ENCODE measurements around the gene DUOX2. TPM values are rescaled to one million over a fixed set of nuclear protein-coding genes. Genes with fewer than 3 reads are reported as not detected.
A peak's percentile ranks its signal among the peaks of the same experiment; 100 is the strongest.
"Not testable (repeated sequence)": the region's sequence is repeated elsewhere in the genome, so short reads cannot be mapped to it uniquely, and the experiment has no call there.

The DUOX2 gene
- total RNA-seq, 4 donors from 2014 or later: under 0.01 to 0.86 (median 0.10) TPM

DNA sequence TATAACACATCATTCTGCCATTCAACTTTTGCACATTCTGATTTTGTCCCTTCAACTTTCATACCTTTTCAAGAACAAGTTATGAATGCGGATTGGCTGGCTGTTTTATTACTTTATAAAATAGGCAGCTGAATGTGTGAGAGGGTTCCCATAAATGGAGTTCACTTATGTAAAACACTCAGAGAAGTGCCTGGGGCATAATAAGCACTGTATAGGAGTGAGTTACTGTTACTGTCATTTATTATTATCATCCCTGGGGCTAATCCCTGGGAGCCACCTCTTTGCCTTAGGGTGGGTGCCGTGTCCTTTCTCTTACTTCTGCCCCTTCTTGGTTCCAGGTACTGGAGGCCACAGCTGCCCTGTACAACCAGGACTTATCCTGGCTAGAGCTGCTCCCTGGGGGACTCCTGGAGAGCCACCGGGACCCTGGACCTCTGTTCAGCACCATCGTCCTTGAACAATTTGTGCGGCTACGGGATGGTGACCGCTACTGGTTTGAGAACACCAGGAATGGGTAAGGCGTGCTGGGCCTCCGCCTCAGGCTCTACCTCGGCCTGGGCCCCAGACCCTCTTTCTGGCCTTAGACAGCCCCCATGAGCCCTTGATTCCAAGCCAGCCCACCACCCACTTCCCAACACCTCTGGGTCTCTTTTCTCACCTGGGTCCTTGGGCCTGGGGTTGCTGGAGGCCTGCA lies 26.7 kb upstream of the DUOX2 start:
- no peak overlapping the region for H3K27ac ChIP-seq (replicated peaks in 1 of 4)
- no peaks in the 10 kb centered on the region for H3K9me3 ChIP-seq
- WGBS: 94% methylated on average over 7 of the region's 10 CpGs
- DNase-seq (ENCODE audit: extremely low spot score): no peak
- H3K27me3 ChIP-seq: peaks cover 0 to 63% (median 3%) of the 10 kb centered on the region in 4 donors
- H3K4me1 ChIP-seq: no peaks in the 10 kb centered on the region
- H3K4me3 ChIP-seq: no peak overlapping the region
- no peaks in the 10 kb centered on the region for H3K36me3 ChIP-seq
- intact Hi-C loops (cut with DNase I): no loop called here
- TF ChIP-seq EP300 (IDR thresholded peaks at IDR 0.05): no peak

DNA sequence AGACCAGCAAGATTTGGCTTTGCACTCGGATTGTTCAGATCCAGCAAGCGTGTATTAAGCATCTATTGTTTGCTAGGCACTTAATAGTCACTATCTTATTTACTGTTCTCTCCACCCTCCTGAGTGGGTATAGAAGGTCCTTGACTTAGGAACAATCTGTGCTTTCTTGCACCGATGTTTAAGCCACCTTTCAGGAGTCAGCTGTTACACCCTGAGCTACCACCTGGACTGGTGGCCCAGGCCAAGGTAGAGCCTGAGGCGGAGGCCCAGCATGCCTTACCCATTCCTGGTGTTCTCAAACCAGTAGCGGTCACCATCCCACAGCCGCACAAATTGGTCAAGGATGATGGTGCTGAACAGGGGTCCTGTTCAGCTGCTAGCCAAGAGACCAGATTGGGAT lies 25.8 kb upstream of the DUOX2 start:
- Histone ChIP-seq H3K27me3 (peaks cover 0 to 70% (median 10%) of the 10 kb centered on the region in 4 donors), H3K36me3 (no peaks in the 10 kb centered on the region), H3K9me3 (no peaks in the 10 kb centered on the region), H3K27ac (replicated peaks in 1 of 4) (no peak overlapping the region), H3K4me1 (peaks cover 6 to 8% (median 7%) of the 10 kb centered on the region in 4 donors), H3K4me3 (no peak overlapping the region)
- intact Hi-C loops (cut with DNase I): no loop called here
- TF ChIP-seq POLR2AphosphoS5 (IDR thresholded peaks at IDR 0.05) (no peak), POLR2A (IDR thresholded peaks at IDR 0.05; ENCODE audit: low read depth) (no peak), EP300 (IDR thresholded peaks at IDR 0.05) (no peak)
- TF ChIP-seq, protein P1, sequence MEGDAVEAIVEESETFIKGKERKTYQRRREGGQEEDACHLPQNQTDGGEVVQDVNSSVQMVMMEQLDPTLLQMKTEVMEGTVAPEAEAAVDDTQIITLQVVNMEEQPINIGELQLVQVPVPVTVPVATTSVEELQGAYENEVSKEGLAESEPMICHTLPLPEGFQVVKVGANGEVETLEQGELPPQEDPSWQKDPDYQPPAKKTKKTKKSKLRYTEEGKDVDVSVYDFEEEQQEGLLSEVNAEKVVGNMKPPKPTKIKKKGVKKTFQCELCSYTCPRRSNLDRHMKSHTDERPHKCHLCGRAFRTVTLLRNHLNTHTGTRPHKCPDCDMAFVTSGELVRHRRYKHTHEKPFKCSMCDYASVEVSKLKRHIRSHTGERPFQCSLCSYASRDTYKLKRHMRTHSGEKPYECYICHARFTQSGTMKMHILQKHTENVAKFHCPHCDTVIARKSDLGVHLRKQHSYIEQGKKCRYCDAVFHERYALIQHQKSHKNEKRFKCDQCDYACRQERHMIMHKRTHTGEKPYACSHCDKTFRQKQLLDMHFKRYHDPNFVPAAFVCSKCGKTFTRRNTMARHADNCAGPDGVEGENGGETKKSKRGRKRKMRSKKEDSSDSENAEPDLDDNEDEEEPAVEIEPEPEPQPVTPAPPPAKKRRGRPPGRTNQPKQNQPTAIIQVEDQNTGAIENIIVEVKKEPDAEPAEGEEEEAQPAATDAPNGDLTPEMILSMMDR (IDR thresholded peaks at IDR 0.05): no peak
- DNase-seq (ENCODE audit: extremely low spot score): no peak
- 90% methylated on average over 6 of the region's 6 CpGs for WGBS

DNA sequence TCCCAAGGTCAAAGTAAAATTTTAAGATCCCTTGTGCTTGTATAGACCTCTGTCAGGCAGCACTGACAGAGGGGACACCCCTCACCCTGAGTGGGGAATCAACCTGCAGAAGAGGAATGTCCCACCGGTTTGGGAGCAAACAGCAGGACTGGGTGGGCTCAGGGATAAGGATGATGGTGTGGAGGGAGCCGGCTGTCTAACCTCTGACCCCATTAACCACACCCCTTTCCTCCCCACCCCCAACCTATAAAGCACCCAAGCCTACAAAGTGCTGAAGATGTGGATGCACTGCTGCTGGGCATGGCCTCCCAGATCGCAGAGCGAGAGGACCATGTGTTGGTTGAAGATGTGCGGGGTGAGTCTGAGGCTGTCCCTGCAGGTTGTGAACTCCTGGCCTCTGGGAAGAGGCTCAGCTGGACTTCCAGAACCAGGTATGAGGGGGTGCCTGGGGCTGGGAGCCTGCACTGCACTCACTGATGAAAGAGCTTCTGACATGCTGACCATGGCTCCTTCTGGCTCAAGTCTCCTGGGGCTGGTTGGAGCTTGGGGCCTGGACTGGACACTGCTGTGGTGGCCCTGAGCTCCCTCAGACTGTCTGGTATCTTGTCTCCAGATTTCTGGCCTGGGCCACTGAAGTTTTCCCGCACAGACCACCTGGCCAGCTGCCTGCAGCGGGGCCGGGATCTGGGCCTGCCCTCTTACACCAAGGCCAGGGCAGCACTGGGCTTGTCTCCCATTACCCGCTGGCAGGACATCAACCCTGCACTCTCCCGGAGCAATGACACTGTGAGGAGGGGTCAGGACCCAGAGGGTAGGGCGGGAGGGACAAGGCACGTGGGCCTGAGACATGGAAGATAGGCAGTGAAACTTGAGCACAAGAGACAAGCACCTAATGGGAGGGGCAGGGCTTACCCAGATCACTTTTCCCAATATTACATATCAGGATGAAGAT lies 25.1 kb upstream of the DUOX2 start:
- Histone ChIP-seq H3K27ac (replicated peaks in 1 of 4) (no peak overlapping the region), H3K4me1 (peaks cover 6 to 11% (median 10%) of the 10 kb centered on the region in 4 donors), H3K9me3 (no peaks in the 10 kb centered on the region), H3K36me3 (no peaks in the 10 kb centered on the region), H3K27me3 (peaks cover 0 to 77% (median 16%) of the 10 kb centered on the region in 4 donors), H3K4me3 (no peak overlapping the region)
- intact Hi-C loops (cut with DNase I): no loop called here
- TF ChIP-seq POLR2AphosphoS5 (IDR thresholded peaks at IDR 0.05) (no peak), POLR2A (IDR thresholded peaks at IDR 0.05; ENCODE audit: low read depth) (no peak), EP300 (IDR thresholded peaks at IDR 0.05) (no peak)
- TF ChIP-seq, protein P1 (IDR thresholded peaks at IDR 0.05): no peak
- DNase-seq (ENCODE audit: extremely low spot score): no peak
- 87% methylated on average over 11 of the region's 12 CpGs for WGBS

DNA sequence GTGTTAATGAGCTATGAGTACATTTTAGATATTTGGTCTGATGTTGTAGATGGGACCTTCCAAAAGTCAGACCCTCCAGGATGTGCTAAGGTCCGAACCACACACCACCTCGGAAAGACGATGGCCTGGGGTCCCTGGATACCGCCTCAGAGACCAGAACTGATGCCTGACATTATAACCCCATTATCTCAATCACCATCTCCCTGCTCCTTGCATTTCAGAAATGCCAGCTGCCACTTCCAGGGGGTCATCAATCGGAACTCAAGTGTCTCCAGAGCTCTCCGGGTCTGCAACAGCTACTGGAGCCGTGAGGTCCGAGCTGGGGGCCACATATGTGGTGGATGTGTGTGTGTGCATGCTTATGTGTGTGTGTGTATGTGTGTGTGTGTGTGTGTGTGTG lies 23.7 kb upstream of the DUOX2 start:
- WGBS: 85% methylated on average over 8 of the region's 8 CpGs
- intact Hi-C loops (cut with DNase I): no loop called here
- peaks cover 6 to 11% (median 10%) of the 10 kb centered on the region in 4 donors for H3K4me1 ChIP-seq
- no peaks in the 10 kb centered on the region for H3K36me3 ChIP-seq
- H3K27ac ChIP-seq (replicated peaks in 1 of 4): no peak overlapping the region
- TF ChIP-seq, protein P1 (IDR thresholded peaks at IDR 0.05): no peak
- no peak for TF ChIP-seq POLR2AphosphoS5 (IDR thresholded peaks at IDR 0.05)
- TF ChIP-seq EP300 (IDR thresholded peaks at IDR 0.05): no peak
- TF ChIP-seq POLR2A (IDR thresholded peaks at IDR 0.05; ENCODE audit: low read depth): no peak
- no peak for DNase-seq (ENCODE audit: extremely low spot score)
- H3K27me3 ChIP-seq: peaks cover 0 to 82% (median 22%) of the 10 kb centered on the region in 4 donors
- H3K9me3 ChIP-seq: no peaks in the 10 kb centered on the region
- no peak overlapping the region for H3K4me3 ChIP-seq

DNA sequence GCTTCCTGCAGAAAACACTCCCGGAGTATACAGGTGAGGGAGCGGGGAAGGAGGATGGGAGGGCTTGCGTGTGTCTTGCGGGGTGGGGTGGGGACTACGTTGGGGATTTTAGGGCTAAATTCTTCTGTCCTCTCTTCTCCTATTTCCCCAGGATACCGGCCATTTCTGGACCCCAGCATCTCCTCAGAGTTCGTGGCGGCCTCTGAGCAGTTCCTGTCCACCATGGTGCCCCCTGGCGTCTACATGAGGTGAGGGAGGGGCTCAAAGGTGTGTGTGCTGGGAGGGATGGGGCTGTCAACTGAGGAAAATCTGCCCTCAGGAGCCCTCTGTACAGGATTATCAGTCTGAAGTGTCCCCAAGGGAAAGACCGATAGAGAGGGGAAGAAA lies 22.4 kb upstream of the DUOX2 start:
- Histone ChIP-seq H3K27me3 (peaks cover 0 to 84% (median 22%) of the 10 kb centered on the region in 4 donors), H3K36me3 (no peaks in the 10 kb centered on the region), H3K4me3 (no peak overlapping the region), H3K4me1 (peaks cover 6 to 11% (median 10%) of the 10 kb centered on the region in 4 donors), H3K27ac (replicated peaks in 1 of 4) (no peak overlapping the region), H3K9me3 (no peaks in the 10 kb centered on the region)
- TF ChIP-seq POLR2AphosphoS5 (IDR thresholded peaks at IDR 0.05): no peak
- TF ChIP-seq, protein P1 (IDR thresholded peaks at IDR 0.05): no peak
- TF ChIP-seq POLR2A (IDR thresholded peaks at IDR 0.05; ENCODE audit: low read depth): no peak
- no peak for TF ChIP-seq EP300 (IDR thresholded peaks at IDR 0.05)
- 23% methylated on average over 8 of the region's 10 CpGs for WGBS
- intact Hi-C loops (cut with DNase I): no loop called here
- DNase-seq (ENCODE audit: extremely low spot score): no peak

DNA sequence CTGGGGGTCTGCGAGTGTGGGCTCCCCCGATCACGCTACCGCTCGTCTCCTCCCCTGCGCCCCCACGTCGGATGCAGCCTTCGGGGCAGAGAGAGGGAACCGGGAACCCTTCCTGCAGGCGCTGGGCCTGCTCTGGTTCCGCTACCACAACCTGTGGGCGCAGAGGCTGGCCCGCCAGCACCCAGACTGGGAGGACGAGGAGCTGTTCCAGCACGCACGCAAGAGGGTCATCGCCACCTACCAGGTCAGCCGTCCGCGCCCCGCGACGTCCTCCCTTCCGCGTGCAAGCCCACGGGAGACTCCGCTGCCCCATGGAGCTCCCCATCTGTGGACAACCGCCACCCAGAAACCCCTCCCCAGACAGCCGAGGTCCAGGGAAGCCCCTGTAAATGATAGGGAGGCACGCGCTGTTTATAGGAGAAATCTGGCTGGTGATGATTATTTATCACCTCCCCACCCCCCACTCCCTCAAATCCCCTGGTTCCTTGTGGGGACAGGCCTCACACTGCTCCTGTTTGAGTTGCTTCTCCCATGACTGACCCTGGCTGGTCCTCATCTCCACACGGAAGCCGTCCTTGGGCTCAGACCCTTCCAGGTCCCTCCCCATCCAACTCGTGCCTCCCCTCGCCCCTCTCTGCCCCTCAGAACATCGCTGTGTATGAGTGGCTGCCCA lies 21.9 kb upstream of the DUOX2 start:
- H3K27ac ChIP-seq (replicated peaks in 1 of 4); H3K36me3 ChIP-seq; DNase-seq (ENCODE audit: extremely low spot score); intact Hi-C loops (cut with DNase I); H3K9me3 ChIP-seq: not testable (repeated sequence)
- Histone ChIP-seq H3K4me1 (peaks cover 6 to 11% (median 10%) of the 10 kb centered on the region in 4 donors), H3K27me3 (peaks cover 0 to 84% (median 22%) of the 10 kb centered on the region in 4 donors), H3K4me3 (peak overlapping the region in 2 of 4 donors; percentile 33 to 46)
- WGBS: no CpG with 5 or more reads among the region's 37 CpGs

Measured in esophagus muscularis mucosa (tissue), 4 donors.